Activated T-helper 1 cell treated with anti-CD3 and anti-CD28 coated beads, Interleukin-2, amount 50 U/mL, for 16 hours (primary cell): ENCODE data around the gene ECSCR.
A peak's percentile ranks its signal among the peaks of the same experiment; 100 is the strongest.
"Not testable (repeated sequence)": the region's sequence is repeated elsewhere in the genome, so short reads cannot be mapped to it uniquely, and the experiment has no call there.

Experiments used
- DNase-seq, 2 donors: peaks; one replicate each; pipeline ENCODE4 v3.0.0-alpha.2; 2020; ENCODE audit warnings: low read depth in 1 of 2, low spot score in 1 of 2

ECSCR gene, protein sequence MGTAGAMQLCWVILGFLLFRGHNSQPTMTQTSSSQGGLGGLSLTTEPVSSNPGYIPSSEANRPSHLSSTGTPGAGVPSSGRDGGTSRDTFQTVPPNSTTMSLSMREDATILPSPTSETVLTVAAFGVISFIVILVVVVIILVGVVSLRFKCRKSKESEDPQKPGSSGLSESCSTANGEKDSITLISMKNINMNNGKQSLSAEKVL

DNA sequence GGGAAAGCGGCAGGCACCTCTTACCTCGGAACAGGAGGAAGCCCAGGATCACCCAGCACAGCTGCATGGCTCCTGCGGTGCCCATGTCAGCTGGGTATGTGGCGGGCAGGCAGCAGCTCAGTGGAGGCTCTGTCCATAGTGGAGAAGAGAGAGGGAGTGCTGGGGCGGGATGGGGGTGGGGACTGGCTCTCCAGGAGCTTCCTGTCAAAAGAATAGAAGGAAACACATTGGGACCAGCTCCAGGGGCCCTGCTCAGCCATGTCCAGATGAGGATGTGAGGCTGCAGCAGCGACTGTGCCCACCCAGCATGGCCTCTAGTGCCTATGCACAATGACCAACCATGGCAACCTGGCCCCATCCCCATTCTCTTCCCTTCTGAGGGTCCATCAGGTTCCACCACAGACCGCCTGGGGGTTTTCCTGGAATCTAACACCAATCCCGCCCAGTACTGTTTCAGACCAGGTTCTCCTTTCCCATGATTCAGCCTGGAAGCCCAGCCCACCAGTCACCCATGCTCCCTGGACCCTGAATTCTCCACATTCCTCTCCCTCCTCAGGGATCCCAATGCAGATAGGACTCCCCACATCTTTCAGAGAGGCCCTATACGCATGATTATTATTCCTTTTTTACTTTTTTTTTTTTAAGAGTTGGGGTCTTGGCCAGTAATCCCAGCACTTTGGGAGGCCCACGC, at the start of gene ECSCR:
ECSCR (minus strand) TSS at position 158 of the 691 bp plus-strand sequence; CDS start at position 85, 73 bp downstream.
- no peak for DNase-seq

DNA sequence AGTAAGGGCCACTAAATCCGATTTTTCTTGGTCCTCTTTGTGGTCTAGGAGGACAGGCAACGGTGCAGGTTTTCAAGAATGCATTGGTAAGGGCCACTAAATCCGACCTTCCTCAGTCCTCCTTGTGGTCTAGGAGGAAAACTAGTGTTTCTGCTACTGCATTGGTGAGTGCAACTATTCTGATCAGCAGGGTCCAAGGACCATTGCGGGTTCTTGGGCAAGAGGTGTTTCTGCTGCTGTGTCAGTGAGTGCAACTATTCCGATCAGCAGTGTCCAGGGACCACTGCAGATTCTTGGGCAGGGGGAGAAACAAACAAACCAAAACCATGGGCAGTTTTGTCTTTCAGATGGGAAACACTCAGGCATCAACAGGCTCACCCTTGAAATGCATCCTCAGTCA, 42.2 kb upstream of the ECSCR start:
- not testable (repeated sequence) for DNase-seq

DNA sequence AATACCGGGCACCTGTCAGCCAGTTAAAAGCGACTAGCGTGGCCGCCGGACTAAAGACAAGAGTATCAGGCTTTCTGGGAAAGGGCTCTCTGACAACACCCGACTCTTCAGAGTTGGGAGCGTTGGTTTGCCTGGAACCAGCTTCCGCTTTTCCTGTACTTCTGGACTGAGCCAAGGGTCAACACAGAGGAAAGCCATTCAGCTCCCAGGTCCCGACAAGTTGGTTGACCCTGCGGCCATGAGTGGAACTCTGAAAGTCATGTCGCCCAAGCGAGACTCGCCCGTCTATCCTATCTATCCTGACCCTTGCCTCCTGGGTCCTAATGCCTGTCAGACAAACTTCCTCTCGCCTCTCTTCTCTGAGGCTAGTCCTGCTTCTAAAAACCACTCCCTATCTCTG, 41.3 kb upstream of the ECSCR start:
- DNase-seq: not testable (repeated sequence)

DNA sequence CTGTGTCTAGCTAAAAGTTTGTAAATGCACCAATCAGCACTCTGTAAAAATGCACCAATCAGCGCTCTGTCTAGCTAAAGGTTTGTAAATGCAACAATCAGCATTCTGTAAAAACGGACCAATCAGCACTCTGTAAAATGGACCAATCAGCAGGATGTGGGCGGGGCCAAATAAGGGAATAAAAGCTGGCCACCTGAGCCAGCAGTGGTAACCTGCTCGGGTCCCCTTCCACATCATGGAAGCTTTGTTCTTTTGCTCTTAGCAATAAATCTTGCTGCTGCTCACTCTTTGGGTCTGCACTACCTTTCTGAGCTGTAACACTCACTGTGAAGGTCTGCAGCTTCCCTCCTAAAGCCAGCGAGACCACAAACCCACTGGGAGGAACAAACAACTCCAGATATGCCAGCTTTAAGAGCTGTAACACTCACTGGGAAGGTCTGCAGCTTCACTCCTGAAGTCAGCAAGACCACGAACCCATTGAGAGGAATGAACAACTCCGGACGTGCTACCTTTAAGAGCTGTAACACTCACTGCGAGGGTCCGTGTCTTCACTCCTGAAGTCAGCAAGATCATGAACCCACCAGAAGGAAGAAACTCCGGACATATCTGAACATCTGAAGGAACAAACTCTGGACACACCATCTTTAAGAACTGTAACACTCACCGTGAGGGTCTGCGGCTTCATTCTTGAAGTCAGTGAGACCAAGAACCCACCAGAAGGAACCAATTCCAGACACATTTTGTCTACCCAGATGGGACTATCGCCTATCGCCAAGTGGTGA, 40.7 kb upstream of the ECSCR start:
- not testable (repeated sequence) for DNase-seq

DNA sequence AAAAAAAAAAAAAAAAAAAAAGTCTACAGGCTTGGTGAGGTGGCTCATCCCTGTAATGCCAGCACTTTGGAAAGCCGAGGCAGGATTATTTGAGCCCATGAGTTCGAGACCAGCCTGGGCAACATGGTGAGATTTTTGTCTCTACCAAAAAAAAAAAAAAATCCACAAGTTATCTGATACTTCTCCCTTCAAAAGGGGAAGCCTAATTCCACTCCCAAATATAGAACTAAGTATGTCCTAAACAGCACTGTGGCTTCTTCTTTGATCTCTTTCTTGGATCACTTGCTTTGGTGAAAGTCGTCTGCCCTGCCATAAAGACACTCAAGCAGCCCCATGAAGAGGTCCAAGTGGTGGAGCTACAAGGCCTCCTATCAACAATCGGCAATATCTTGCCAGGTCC, 38.8 kb upstream of the ECSCR start:
- no peak for DNase-seq

DNA sequence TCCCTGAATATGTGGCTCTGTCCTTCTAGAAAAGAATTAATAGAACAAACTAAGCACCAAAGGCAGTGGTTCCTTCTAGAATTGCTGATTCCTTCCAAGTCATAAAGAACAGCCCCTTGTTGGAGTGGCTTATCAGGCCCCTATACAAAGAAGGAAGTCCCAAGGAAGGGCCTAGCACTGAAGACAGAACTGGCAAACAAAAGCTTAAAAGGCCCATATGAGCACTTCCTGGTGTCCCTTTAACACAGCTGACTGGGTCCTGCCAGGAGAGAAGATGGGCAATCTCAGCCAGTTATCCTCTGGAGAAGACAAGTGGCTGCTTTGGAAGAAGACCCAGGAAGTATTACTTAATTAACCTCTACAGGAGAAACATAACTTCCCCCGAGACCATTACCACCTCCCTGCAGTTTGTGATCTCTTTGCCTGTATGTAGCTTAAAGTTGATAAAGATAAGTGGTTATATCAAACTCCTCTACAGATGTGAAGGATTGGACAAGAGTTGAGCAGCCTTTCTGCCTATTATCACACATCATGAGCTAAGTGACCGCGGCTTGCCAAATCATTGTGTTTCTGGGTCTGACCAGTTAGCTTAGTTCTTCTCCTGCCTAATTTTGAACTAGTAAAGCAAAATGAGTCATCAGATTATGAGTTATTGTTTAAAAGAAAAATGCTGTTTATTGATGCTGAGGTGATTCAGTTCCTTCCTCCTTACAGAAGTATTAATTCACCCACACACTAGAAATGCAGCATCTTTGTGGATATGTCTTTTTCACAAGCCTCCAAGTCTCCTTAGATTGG, 33.3 kb upstream of the ECSCR start:
- no peak for DNase-seq

DNA sequence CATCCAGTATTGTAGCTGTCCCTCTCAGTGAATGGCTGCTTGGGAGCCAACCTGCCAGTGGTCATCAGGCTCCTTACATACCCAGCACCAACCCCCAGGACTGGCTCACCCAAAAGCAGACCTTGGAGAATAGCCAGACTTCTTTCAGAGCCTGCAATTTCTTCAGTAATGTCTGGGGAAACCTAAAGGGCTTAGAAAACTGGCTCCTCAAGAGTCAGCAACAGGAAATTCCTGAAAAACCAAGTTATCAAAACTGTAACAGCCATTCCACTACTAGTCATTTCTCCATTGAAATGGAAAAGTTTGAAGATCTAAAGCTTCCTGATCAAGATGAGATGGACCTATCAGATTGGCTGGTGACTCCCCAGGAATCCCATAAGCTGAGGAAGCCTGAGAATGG, 32.3 kb upstream of the ECSCR start:
- no peak for DNase-seq

DNA sequence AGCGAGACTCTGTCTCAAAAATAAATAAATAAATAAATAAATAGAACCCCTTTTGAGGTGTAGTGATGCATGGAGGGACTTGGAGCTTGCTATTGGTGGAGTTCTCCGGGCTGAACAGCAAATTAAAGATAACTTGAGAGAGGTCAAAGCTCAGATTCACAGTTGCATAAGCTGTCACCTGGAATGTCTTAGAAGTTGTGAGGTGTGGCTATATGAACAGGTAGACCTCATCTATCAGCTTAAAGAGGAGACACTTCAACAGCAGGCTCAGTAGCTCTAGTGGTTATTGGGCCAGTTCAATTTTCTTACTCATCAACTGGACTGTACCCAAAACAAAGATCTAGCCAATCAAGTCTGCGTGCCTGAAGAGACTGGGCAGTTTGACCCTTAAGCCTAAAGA, 31.7 kb upstream of the ECSCR start:
- DNase-seq: no peak

DNA sequence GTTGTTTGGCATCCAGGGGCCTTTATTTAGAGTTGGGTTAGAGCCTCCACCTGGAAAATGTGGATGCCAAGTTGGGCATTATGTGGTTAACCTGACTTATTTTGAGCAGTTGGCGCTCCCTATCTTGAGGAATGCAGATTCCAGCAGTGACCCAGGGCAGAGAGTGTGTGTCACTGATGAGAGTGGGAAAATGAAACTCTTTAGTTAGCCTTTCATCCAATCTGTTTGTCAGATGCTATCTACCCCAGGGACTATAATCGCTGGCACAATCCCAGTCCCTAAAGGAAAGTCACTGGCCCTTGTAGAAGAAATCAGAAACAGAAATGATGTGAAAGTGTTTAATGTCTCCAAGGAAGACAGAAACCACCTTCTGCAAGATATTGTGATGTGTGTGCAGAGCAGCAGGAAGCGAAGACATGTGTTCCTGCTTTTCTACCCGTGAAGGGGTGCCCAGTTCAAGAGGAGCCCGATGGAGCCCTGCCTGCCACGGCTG, 30.2 kb upstream of the ECSCR start:
- DNase-seq: no peak

DNA sequence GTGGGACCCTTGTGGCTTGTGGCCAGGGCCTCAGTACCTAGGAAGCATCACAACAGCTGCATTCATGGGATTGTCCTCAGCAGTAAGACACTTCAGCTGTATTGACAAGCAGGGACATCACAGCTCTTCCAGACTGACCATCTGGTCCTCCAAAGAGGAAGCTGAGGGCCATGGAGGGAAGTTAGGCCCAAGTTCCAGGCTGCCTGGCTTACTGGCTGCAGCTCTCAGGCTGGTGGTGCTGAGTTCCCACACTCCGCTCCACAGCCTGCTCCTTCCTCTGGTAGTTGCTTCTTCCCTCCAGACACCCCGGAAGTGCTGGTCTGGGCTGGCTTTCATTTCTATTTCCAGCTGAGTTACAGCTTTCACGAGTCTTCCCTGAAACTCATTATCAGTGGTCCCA, 25.7 kb upstream of the ECSCR start:
- DNase-seq: no peak

DNA sequence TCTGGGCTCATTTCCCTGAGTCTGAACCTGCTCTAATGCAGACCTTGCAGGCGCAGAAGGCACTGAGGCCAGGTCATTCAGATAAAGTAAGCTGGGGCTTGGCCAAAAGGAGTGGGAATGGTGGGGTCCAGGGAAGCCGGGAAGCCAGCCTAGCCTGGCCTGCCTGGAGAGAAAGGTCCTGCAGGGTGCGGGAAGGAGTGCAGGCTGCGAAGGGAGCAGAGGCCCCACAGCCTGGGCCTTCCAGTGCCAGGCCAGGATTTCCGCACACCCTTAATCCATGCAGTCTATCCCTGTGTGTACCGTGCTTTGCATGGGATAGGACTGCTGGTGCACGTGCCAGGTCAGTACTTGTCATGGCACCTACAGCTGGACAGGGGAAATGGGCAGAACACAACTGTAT, 23.7 kb upstream of the ECSCR start:
- no peak for DNase-seq

DNA sequence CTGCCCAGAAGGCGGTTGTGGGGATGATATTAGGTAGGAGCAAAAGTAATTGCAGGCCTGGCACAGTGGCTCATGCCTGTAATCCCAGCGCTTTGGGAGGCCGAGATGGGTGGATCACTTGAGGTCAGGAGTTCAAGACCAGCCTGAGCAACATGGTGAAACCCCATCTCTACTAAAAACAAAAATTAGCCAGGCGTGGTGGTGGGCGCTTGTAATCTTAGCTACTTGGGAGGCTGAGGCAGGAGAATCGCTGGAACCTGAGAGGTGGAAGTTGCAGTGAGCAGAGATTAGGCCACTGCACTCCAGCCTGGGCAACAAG, 20.3 kb upstream of the ECSCR start:
- not testable (repeated sequence) for DNase-seq

DNA sequence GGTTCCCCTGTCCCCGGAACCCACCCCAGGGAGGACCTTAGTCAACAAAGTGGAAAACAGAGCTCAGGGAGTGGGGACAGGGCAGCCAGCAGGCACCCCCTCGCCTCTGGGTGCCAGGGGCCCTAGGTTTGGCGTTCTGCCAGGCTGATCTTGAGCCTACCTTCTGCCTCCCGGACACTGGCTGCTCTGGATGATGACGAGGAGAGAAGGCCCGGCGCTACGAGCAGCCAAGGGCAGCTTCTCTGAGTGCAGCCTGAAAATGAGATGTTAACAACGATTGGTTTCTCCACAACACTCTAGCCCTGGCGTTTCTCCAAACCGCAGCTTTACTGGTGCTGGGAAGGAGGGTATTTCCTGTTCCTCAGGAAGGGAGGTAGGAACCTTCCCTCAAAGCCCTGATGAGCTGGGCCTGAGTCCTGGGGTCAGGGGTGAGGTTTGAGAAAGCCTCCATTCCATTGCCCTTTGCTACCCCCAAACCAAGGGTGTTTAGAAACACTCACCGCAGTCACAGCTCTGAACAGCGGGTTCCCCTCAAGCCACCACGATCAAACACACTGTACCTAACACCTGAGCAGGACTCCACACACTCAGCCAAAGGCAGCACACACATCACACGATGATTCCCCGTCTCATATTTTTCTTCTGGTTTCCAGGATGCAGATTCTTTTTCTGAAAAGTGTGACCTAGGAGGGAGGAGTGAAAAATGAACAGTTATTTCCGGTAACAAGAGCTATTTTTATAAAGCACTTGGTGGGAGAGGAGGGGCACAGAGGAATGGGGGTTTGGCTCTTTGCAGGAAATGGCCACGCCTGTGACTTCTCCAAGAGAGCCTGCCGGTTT, 19.7 kb upstream of the ECSCR start, which contains the start of gene STING1:
STING1 (minus strand) TSS at position 709 of the 840 bp plus-strand sequence. CDS start 1,054 bp downstream, outside the sequence.
- peak; percentile 33 to 39 for DNase-seq

DNA sequence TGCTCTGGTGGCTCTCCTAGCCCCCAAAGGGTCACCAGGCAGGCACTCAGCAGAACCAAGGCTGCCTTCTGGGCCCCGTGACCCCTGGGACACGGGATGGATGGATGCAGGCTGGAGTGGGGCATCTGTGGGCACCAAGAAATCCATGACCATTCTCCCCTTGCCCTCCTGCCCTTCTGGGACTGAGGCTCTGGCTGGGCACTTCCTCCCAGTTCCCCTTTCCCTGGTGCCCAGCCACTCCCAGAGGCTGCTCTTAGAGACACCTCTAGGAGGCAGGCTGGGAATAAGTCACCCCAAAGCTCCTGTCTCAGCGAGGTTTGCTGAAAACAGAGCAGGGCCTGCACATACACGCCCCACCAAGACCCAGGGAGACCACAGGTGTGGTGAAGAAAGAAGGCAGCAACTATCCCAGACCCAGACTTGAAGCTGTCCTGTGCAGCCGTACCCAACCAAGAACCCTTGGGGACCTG, 19.1 kb upstream of the ECSCR start:
- no peak for DNase-seq

DNA sequence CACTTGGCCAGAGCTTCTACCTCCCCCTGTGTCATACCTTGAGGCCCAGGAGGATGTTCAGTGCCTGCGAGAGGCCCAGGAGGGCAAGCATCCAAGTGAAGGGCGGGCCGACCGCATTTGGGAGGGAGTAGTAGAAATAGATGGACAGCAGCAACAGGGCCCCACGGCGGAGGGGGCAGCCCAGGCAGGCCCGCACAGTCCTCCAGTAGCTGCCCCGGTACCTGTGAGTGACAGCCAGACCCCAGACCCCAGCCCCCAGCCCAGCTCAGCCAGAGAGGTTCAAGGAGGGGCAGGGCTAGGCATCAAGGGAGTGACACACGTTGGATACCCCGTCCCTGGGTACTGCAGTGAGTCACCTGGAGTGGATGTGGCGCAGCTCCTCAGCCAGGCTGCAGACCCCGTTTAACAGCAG, 18.6 kb upstream of the ECSCR start:
- no peak for DNase-seq

DNA sequence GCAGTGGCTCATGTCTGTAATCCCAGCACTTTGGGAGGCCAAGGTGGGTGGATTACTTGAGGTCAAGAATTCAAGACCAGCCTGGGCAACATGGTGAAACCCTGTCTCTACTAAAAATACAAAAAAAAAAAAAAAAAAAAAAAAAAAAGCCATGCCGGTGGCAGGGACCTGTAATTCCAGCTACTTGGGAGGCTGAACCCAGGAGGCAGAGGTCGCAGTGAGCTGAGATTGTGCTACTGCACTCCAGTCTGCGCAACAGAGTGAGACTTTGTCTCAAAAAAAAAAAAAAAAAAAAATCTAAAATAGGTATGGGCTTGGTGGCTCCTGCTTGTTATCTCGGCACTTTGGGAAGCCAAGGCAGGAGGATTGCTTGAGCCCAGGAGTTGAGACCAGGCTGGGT, 17.2 kb upstream of the ECSCR start:
- not testable (repeated sequence) for DNase-seq

DNA sequence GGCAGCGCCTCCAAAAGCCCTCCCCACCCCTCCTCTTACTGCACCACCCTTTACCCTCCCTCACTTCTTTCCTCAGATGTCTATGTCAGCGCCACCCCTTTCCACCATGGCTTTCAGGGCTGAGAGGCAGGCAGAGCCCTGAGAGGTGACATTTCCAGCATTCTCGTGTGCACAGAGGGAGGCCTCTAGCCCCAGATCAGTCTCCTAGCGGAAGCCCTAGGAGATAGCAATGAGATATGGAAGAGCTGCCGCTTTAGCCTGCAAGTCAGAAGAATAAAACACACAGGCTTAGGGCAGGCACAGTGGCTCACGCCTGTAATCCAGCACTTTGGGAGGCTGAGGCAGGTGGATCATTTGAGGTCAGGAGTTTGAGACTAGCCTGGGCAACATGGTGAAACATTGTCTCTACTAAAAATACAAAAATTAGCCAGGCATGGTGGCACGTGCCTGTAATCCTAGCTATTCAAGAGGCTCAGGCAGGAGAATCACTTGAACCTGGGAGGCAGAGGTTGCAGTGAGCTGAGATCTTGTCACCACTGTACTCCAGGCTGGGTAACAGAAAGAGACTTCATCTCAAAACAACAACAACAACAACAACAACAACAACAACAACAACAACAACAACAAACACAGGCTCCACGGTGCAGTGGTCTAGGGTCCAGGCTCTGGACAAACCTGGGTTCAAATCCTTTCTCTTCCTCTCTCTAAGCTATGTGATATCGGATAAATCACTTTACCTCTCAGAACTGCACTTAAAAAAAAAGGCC, 16.3 kb upstream of the ECSCR start:
- DNase-seq: not testable (repeated sequence)

DNA sequence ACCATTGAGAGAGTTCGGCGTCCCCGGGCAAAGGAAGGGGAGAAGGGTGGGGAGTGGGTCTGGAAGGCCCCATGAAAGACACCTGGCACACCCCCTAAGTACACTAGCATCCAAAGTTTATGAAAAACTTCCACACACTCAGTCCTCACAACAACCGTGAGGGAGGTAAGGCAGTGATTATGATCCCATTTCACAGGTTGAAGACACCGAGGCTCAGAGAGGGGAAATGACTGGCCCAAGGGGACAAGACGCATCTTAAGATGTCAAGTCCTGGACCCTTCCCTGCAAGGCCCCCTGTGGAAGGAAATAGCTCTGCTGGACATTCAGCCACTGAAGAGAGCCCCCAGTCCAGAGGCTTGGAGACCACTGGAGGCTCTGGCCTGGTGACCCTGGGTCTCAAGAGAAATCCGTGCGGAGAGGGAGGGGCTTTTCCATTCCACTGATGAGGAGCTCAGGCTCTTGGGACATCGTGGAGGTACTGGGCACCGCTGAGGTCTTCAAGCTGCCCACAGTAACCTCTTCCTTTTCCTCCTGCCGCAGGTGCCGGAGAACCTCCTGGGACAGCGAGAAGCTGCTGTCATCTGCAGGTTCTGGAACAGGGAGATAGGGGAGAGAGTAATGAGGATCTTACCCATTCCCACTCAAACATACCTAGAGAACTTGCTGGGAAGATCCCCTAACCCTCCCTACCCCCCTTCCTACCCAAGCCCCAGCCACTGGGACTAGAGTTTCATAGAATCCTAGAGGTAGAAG, 13.5 kb upstream of the ECSCR start:
- no peak for DNase-seq
